Calu3 (cell line): Measurements from ENCODE around the gene ZNF668. TPM values are rescaled to one million over a fixed set of nuclear protein-coding genes. Genes with fewer than 3 reads are reported as not detected.
"Not testable (repeated sequence)": the region's sequence is repeated elsewhere in the genome, so short reads cannot be mapped to it uniquely, and the experiment has no call there.

Experiments
- BruUV-seq: library from RNA; stranded (reverse); fragments of 400-500 nt; replicated peaks from 2 replicates; lab custom pipeline; 2021; lab: Mats Ljungman, UMichigan
- CTCF ChIA-PET: fragments of 300-600 bp; sonication (Branson Sonifier 250); formaldehyde crosslinking; loops from one replicate; lab custom pipeline; 2022; ENCODE audit warnings: antibody characterized with exemption; lab: Charles Lee
- DNase-seq: peaks from one replicate; pipeline ENCODE4 v3.0.0; 2022
- H3K27ac Mint-ChIP-seq: one replicate; pipeline ENCODE4 v1.8.0; 2022; ENCODE audit warnings: mixed read lengths; ENCODE audit not compliant: unreplicated experiment
- H3K27me3 Mint-ChIP-seq: one replicate; pipeline ENCODE4 v1.8.0; 2022; ENCODE audit warnings: mixed read lengths; ENCODE audit not compliant: unreplicated experiment
- H3K36me3 Mint-ChIP-seq: one replicate; pipeline ENCODE4 v1.8.0; 2022; ENCODE audit warnings: mild to moderate bottlenecking, moderate library complexity, mixed read lengths; ENCODE audit not compliant: insufficient read depth, unreplicated experiment
- H3K4me1 Mint-ChIP-seq: one replicate; pipeline ENCODE4 v1.8.0; 2022; ENCODE audit warnings: mild to moderate bottlenecking, low read depth, mixed read lengths; ENCODE audit not compliant: unreplicated experiment
- H3K4me3 Mint-ChIP-seq: one replicate; pipeline ENCODE4 v1.8.0; 2022; ENCODE audit warnings: mild to moderate bottlenecking, low read depth, moderate library complexity, mixed read lengths; ENCODE audit not compliant: unreplicated experiment
- H3K9me3 Mint-ChIP-seq: one replicate; pipeline ENCODE4 v1.8.0; 2022; ENCODE audit warnings: low read depth, mixed read lengths; ENCODE audit not compliant: unreplicated experiment
- CTCF ChIP-seq: fragments of 200-600 bp; IDR thresholded peaks from one replicate; pipeline ENCODE4 v1.8.0; 2022; ENCODE audit warnings: antibody characterized with exemption; ENCODE audit not compliant: unreplicated experiment
- intact Hi-C: fragments of 100-400 bp; cut with micrococcal nuclease; formaldehyde crosslinking; loops from one replicate; pipeline ENCODE4 v1.10.0; 2022; ENCODE audit not compliant: unreplicated experiment
- total RNA-seq: library from RNA; stranded (reverse); gene quantifications from 2 replicates; pipeline ENCODE4 v1.2.3, GENCODE V29; 2022

ZNF668 gene
- total RNA-seq, 1 experiment from 2014 or later: 12.5 TPM

- Mint-ChIP-seq H3K36me3 (no peaks in the 10 kb centered on the region), H3K4me3 (no peak overlapping the region), H3K4me1 (peaks cover 5% of the 10 kb centered on the region), H3K27me3 (no peaks in the 10 kb centered on the region), H3K27ac (no peak overlapping the region), H3K9me3 (no peaks in the 10 kb centered on the region)
- CTCF ChIA-PET: no interaction called here
- intact Hi-C loops: no loop called here
- no peak for DNase-seq
- BruUV-seq: no TSS peak
- TF ChIP-seq CTCF: no peak
These were observed 53.5 kb downstream of the ZNF668 start for GRCh38 chr16:31020536-31020935.

GRCh38 chr16:31017756-31018155 is 56.3 kb downstream of the ZNF668 start:
- CTCF ChIA-PET: interaction anchor here (2.6 kb wide), 1 partner anchor 33 kb away, joined by 8 read pairs; the partner anchor contains the start of gene HSD3B7
- H3K27ac Mint-ChIP-seq, BruUV-seq, intact Hi-C loops, H3K4me3 Mint-ChIP-seq, H3K4me1 Mint-ChIP-seq, H3K9me3 Mint-ChIP-seq, H3K36me3 Mint-ChIP-seq, DNase-seq: not testable (repeated sequence)
- peaks cover 15% of the 10 kb centered on the region for H3K27me3 Mint-ChIP-seq

- no peak for TF ChIP-seq CTCF
- Mint-ChIP-seq H3K36me3 (no peaks in the 10 kb centered on the region), H3K4me3 (no peak overlapping the region), H3K27me3 (peaks cover 32% of the 10 kb centered on the region), H3K9me3 (no peaks in the 10 kb centered on the region), H3K27ac (no peak overlapping the region), H3K4me1 (no peaks in the 10 kb centered on the region)
- CTCF ChIA-PET: interaction anchor here (0.7 to 2.6 kb wide), 2 partner anchors 31 to 106 kb away, joined by 5 to 8 read pairs; partner anchors contain the start of gene HSD3B7
- intact Hi-C loops: no loop called here
- BruUV-seq: no TSS peak
- peak; percentile 27 for DNase-seq
These were observed 58.0 kb downstream of the ZNF668 start for GRCh38 chr16:31016018-31016417.

GRCh38 chr16:31013292-31013691 is 60.7 kb downstream of the ZNF668 start:
- H3K9me3 Mint-ChIP-seq, H3K36me3 Mint-ChIP-seq, H3K4me3 Mint-ChIP-seq, H3K4me1 Mint-ChIP-seq, CTCF ChIA-PET, BruUV-seq, DNase-seq, H3K27ac Mint-ChIP-seq, intact Hi-C loops: not testable (repeated sequence)
- H3K27me3 Mint-ChIP-seq: peaks cover 58% of the 10 kb centered on the region

GRCh38 chr16:31011815-31012214 is 62.2 kb downstream of the ZNF668 start:
- H3K4me1 Mint-ChIP-seq, CTCF ChIA-PET: not testable (repeated sequence)

More at GRCh38 chr16:31011815-31012214, 62.2 kb downstream of the ZNF668 start:
- H3K9me3 Mint-ChIP-seq, H3K36me3 Mint-ChIP-seq, H3K4me3 Mint-ChIP-seq, BruUV-seq, H3K27ac Mint-ChIP-seq, intact Hi-C loops, DNase-seq: not testable (repeated sequence)
- peaks cover 73% of the 10 kb centered on the region for H3K27me3 Mint-ChIP-seq

Other genes starting within 250 kb of the ZNF668 start
- 22.5 and 26.6 TPM in 2 replicates for gene BCL7C, start 180.2 kb downstream of the ZNF668 start, total RNA-seq
- 1.9 and 2.3 TPM in 2 replicates for gene CTF1, start 177.6 kb downstream of the ZNF668 start, total RNA-seq
- gene FBXL19, start 150.7 kb downstream of the ZNF668 start, total RNA-seq: 43.2 and 45.7 TPM in 2 replicates
- gene ORAI3, start 125.2 kb downstream of the ZNF668 start, total RNA-seq: 14.7 and 15.4 TPM in 2 replicates
- 28.8 and 30.5 TPM in 2 replicates for gene SETD1A, start 116.5 kb downstream of the ZNF668 start, total RNA-seq
- gene HSD3B7, start 89.0 kb downstream of the ZNF668 start, total RNA-seq: 25.3 and 29.2 TPM in 2 replicates
- 0.61 and 1.3 TPM in 2 replicates for gene STX1B, start 63.6 kb downstream of the ZNF668 start, total RNA-seq
- 100 and 104 TPM in 2 replicates for gene STX4, start 40.7 kb downstream of the ZNF668 start, total RNA-seq
- 34.4 and 34.9 TPM in 2 replicates for gene ZNF646, start 182 bp upstream of the ZNF668 start, total RNA-seq
- 4.6 and 7.0 TPM in 2 replicates for gene PRSS53, start 14.7 kb upstream of the ZNF668 start, total RNA-seq
- 80.1 and 86.8 TPM in 2 replicates for gene VKORC1, start 20.6 kb upstream of the ZNF668 start, total RNA-seq
- gene BCKDK, start 34.1 kb upstream of the ZNF668 start, total RNA-seq: 49.3 and 52.0 TPM in 2 replicates
- 66.6 and 69.9 TPM in 2 replicates for gene KAT8, start 43.4 kb upstream of the ZNF668 start, total RNA-seq
- 108 and 138 TPM in 2 replicates for gene PRSS8, start 61.5 kb upstream of the ZNF668 start, total RNA-seq
- 1.6 TPM in 2 replicates for gene PRSS36, start 75.8 kb upstream of the ZNF668 start, total RNA-seq
- gene FUS, start 105.9 kb upstream of the ZNF668 start, total RNA-seq: 550 and 629 TPM in 2 replicates
- 24.3 and 30.9 TPM in 2 replicates for gene PYCARD, start 128.5 kb upstream of the ZNF668 start, total RNA-seq
- gene TRIM72, start 139.9 kb upstream of the ZNF668 start, total RNA-seq: not detected in 2 replicates
- gene PYDC1, start 142.9 kb upstream of the ZNF668 start, total RNA-seq: not detected in 2 replicates
- 2.1 and 3.1 TPM in 2 replicates for gene ITGAM, start 185.7 kb upstream of the ZNF668 start, total RNA-seq